Fibroblast of lung (primary cell): ENCODE results near the gene ACTR3.

Experiments
- EZH2 ChIP-seq: IDR thresholded peaks from 2 replicates; pipeline ENCODE4 v1.5.1; 2012; ENCODE audit warnings: low read length, control low read depth, mild to moderate bottlenecking; ENCODE audit errors: missing control alignments
- TF ChIP-seq, protein P1 (sequence below), 2 donors: IDR thresholded peaks in 1 of 2; conservative IDR thresholded peaks in 1 of 2; 1 replicate in 1 of 2; 2 replicates in 1 of 2; pipeline ENCODE4 v1.5.1; 2011 to 2012; ENCODE audit warnings: low read length in 2 of 2, control low read depth in 1 of 2, inconsistent platforms in 1 of 2, low read depth in 1 of 2, mild to moderate bottlenecking in 1 of 2

DNA sequence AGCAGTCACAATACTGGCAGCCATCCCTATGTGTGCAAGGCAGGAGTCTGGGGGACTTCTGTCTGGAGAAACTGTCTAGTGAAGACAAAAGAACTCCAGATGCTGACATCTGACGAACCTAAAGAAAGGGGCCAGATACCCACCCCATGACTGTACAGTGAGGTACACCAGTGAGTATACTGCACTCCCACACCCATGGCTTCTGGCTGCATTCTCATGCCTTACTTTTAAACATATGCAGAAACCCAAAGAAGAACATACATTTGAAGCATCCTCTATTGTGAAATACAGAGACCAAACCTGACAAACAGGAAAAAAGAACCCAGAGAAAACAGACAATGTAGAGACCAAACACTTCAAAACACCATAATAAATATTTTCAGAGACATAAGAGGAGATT is 102.2 kb downstream of the ACTR3 start:
- TF ChIP-seq, protein P1, sequence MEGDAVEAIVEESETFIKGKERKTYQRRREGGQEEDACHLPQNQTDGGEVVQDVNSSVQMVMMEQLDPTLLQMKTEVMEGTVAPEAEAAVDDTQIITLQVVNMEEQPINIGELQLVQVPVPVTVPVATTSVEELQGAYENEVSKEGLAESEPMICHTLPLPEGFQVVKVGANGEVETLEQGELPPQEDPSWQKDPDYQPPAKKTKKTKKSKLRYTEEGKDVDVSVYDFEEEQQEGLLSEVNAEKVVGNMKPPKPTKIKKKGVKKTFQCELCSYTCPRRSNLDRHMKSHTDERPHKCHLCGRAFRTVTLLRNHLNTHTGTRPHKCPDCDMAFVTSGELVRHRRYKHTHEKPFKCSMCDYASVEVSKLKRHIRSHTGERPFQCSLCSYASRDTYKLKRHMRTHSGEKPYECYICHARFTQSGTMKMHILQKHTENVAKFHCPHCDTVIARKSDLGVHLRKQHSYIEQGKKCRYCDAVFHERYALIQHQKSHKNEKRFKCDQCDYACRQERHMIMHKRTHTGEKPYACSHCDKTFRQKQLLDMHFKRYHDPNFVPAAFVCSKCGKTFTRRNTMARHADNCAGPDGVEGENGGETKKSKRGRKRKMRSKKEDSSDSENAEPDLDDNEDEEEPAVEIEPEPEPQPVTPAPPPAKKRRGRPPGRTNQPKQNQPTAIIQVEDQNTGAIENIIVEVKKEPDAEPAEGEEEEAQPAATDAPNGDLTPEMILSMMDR (conservative IDR thresholded peaks at IDR 0.05 in 1 of 2, IDR thresholded peaks at IDR 0.05 in 1 of 2; ENCODE audit: low read depth in 1 of 2, low read length in 2 of 2) = no peak
- TF ChIP-seq EZH2 = no peak
